Measurements from ENCODE around the gene ACADVL.

DNA sequence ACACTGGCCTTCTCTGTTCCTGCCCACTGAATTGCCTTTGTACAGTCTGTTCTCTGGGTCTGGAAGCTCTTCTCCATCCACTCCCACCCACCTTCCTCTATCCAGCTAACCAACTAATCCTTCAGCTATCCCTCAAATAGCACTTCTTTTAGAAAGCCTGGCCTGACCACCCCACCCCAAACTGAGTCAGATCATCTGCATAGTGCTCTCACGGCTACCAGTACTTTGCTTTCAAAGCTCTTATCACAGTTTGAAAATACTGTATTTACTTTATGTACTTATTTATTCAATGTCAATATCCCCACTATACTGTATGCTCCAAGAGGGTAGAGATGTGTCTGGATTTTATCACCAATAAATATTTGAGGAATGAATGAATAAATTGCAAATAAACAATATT is 47.0 kb downstream of the ACADVL start:
- TF ChIP-seq CTCF (IDR thresholded peaks at IDR 0.05) (no peak), POLR2A (IDR thresholded peaks at IDR 0.05) (no peak), EP300 (IDR thresholded peaks at IDR 0.05; ENCODE audit: low read depth) (no peak)
